Measurements from ENCODE around the gene GORASP2.
A peak's percentile ranks its signal among the peaks of the same experiment; 100 is the strongest.
"Not testable (repeated sequence)": the region's sequence is repeated elsewhere in the genome, so short reads cannot be mapped to it uniquely, and the experiment has no call there.

GORASP2 gene

DNA sequence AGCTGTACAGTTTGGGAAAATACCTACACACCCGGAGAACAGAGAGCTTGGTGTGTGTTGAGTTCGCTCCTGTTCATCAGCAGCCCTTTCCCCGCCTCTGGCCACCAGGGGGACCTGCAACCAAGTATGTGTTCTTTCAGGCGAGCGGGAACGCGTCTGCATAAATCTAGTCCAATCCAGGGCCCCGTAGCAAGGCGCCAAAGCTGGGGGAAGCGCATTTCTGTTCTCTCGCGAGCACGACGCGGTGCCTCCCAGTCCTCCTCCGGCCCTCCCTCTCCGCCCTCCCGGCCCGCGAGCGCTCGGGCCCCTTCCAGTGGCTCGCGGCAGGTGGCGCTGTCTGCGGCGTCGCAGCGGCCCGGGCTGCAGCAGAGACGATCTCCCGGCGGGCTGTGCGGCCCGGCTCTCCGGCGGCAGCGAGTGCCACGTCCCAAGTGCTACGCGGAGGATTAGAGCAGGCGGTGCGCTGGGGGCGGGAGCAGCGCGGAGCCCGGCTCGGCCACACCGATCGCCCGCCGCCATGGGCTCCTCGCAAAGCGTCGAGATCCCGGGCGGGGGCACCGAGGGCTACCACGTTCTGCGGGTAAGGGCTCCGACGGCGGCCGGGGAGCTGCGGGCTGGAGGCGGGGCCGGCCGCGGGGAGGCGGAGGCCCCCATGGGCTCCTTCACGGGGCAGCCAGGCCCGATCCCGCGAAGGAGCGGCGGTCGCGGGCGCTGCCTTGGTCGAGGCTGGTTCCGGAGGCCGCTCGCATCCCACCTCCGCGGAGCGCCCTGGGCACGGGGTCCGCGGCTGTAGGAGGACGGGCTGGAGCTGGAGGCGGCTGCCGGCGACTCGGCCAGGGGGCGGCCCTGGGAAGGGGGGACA lies at the start of gene GORASP2:
GORASP2 (plus strand) TSS at position 430 of the 862 bp plus-strand sequence; CDS start at position 518, 88 bp downstream.
- peak; percentile 89 to 94 for DNase-seq (ENCODE audit: low read depth in 2 of 2)

DNA sequence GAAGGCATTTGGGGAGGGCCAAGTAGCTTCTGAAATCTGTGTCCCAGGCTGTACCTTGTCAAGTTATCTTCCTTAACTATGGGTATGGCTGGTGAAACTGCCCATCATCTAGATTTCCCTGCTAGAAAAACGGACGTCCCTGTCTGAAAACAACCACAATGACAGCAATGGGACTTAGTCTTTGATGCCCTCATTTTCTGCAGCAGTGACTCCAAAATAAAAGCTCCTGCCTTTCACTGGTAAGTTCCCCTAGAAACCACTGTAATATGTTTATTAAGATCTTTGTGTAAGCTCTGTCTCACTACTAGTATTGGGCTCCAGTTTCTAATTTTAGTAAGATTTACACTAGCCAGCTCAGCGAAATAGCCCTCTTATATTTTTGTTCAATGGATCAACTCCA lies 47.2 kb upstream of the GORASP2 start:
- no peak for DNase-seq (ENCODE audit: low read depth in 2 of 2)

DNA sequence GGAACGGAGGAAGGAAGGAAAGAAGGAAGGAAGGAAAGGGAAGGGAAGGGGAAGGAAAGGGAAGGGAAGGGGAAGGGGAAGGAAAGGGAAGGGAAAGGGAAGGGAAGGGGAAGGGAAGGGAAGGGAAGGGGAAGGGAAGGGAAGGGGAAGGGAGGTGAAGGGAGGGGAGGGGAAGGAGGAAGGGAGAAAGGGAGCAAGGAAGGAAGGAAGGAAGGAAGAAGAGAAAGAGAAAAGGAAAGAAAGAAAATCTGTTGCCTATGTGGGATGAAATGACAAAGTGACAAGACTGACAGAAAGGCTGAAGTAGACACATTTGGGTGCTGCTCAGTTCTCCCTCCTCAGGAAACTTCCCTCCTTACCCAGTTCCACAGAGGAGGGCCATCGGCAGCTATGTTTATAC lies 46.3 kb upstream of the GORASP2 start:
- no peak for DNase-seq (ENCODE audit: low read depth in 2 of 2)

DNA sequence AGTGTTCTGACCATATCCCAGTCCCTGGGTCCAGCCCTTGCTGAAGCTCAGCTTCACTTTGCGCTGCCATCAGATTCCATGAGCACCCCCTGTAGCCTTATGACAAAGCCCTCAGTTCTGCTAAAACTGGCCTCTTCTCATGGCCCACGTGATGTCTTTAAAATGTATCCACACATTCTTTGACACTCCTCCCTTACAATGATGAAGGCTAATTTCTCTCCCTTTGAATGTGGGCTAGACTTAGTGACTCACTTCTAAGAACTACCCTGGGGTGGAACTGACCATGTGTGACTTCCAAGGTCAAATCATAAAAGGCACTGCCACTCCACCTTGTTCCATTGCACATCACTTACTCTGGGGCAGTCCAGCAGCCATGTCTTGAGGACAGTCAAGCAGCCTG lies 45.4 kb upstream of the GORASP2 start:
- DNase-seq (ENCODE audit: low read depth in 2 of 2): no peak

DNA sequence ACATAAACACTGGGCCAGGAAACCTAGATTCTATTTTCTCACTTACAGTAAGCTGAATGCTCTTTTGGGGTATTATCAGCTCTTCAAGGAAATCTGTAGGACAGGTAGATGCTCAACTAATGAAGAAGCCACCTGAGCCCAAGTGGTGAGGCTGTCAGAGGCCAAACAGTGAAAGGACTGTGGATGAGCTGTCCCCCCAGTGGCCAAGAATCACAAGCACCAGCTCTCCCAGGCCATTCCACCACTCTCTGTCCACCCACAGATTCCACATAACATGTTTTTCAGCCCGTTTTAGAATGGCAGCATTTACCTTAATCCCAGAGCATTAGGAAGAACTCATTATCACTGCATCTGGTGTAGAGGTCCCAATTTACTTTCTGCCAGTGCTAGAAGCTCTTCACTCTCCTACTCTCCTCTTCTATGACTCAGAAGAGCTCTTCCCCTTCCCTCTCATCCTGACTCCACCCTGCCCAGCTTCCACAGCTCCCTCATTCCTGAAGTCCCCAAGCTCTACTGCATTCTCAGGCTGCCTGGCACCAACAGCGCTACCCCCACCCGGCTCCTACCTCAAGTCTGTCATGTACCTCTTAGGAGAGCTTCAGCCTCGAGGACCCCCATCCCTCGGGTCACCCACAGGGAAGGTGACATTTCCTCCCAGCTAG lies 43.8 kb upstream of the GORASP2 start:
- DNase-seq (ENCODE audit: low read depth in 2 of 2): no peak

DNA sequence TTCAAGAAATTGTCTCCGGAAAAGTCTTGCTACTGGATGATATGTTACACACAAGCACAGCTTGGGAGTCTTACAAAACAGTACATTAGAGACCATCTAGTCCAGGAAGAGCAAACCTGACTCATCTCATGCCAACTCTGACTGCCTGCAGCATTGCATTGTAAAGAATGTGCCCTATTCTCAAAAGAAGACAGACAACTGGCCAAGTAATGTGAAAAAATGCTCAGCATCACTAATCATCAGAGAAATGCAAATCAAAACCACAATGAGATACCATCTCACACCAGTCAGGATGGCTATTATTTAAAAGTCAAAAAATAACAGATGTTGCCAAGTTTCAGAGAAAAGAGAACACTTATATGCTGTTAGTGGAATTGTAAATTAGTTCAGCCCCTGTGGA lies 42.7 kb upstream of the GORASP2 start:
- DNase-seq (ENCODE audit: low read depth in 2 of 2): no peak

DNA sequence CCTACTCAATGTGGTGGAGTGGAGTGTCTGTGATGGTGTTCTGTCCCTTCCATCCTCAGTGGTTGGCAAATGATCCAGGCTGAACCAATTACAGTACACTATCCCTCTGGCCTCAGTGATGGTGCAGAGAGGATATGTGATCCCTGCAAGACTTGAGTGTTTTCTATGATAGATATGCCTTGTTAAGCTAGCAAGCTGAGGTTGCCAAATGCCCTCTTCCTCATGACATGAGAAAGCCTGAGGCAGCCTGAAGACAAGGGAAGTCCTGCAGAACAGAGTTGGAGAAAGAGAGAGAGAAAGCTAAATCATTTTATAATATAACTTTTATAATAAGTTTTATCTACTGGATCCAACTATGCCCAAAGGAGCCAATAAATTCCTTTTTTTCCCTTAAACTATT lies 41.6 kb upstream of the GORASP2 start:
- no peak for DNase-seq (ENCODE audit: low read depth in 2 of 2)

DNA sequence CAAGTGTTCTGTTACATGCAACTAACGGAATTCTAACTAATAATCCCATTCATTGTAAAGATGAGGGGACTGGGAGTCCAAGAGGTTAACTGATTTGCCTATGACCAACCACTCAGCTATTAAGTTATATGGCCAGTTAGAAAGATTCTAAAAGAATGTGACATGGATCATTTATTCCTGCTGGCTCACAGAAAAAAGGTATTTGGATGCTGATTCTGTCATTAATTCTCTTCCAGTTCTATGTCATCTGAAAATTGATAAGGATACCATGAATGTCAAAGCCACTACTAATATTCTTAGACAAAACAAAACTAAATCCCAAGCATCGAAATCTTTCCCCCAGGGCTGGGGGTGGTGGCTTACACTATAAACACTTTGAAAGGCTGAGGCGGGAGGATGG lies 41.2 kb upstream of the GORASP2 start:
- DNase-seq (ENCODE audit: low read depth in 2 of 2): no peak

DNA sequence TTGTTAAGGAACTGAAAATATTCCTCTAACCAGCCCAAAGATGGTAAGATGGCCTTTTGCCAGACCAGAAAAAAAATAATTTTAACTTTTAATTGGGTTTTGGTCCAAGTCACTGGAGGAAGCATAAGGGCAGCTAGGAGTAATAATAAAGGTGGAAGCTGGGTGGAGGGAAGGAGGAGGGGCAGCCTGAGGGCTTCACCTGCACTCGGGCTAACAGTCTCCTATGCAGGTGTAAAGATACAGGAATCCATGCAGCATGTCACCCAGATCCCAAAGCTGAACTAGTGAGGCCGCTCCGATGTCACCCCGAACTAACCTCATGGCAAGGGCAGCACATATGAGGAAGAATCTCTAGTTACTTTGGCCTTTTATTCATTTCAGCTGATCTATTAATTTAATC lies 37.2 kb upstream of the GORASP2 start:
- DNase-seq (ENCODE audit: low read depth in 2 of 2): no peak

DNA sequence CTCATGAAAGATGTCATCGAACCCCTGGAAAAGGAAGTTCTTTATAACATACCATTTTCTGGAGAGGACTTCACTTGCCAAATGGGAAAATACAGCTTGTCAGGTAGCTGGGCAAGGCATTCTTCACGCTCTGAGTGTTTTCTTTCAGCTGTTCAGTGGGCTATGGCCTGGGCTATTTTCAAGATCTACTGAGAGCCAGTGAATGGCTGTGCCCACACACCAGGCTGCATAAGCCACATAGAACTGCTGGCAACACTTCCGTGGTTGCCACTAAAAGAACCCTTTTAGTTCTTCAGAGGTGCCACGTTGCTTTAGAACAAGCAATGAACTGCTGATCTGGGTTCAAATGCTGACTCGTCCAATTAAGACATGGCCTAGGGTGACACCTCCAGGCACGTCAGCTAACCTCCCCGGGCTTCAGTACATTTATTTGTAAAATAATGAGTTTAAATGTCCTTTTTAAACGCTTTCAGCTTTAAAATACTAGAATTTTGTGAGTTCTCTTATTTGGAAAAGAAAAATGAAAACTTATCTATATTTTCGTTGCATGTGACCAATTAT lies 36.6 kb upstream of the GORASP2 start:
- DNase-seq (ENCODE audit: low read depth in 2 of 2): no peak

DNA sequence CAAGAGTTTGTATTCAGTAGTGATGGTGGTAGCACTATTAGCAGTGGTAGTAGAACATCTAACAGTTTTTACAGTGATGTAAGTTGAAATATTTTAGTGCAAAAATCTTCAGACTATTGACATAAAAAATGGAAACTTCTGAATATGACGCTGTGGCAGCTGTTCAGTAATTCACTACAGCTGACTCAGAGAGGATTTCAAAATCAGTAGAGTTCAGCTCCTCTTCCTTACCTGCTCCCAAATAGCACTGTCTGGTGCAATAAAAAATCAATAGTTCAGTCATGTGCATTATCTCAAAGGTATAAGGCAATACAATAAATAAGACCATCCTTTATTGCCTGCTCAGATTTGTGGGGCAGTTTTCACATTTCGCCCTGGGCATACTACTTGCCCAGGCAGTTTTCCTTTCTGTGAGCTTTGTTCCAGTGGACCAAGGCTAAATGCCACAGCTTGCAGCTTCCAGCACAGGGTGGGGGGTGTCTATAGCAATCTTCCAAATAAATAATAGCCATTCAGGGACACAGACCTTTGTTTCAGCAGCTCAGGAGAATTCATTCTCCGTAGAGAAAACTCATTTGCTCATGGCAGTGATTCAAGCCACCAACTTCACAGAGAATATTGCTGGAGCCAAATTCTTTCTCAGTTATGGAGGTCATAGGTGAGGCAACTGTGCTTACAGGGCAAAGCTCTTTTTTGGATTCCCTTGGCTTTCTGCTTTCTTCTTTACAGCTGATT lies 33.9 kb upstream of the GORASP2 start:
- no peak for DNase-seq (ENCODE audit: low read depth in 2 of 2)

DNA sequence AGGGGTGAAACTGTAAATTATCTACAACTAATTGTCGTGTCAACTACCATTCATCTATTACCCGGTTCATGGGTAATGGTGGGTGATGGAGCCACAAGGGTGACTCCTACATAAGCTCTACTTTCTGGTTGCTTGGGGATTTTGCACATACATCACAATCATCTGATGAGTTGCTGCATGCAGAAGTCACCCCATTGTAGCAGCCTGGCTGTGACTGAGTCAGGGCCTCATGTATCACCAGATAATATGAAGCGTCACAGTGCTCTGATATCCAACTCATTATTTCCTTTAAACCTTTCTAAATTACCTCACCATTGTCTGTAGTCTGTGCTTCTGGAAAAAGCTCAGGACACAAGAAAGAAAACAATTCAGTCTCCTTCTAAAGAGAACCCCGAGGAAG lies 32.4 kb upstream of the GORASP2 start:
- no peak for DNase-seq (ENCODE audit: low read depth in 2 of 2)

DNA sequence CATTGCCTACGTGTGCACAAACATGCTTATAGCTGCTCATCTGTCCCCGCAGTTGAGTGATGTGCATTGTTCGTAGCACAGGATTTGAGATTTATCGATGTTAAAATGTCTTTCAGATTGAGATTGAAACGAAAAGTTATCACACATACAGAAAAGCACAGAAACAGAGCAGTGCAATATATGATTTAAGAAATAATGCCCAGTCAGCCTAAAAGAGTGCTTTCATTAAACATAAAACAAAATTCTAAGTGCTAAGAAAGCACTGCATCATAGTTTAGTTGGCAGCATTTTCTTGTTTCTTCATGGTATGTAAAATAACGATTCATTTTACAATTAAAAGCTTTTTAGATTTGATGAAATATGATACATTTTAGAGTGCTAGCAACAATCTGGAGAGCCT lies 31.9 kb upstream of the GORASP2 start:
- no peak for DNase-seq (ENCODE audit: low read depth in 2 of 2)

DNA sequence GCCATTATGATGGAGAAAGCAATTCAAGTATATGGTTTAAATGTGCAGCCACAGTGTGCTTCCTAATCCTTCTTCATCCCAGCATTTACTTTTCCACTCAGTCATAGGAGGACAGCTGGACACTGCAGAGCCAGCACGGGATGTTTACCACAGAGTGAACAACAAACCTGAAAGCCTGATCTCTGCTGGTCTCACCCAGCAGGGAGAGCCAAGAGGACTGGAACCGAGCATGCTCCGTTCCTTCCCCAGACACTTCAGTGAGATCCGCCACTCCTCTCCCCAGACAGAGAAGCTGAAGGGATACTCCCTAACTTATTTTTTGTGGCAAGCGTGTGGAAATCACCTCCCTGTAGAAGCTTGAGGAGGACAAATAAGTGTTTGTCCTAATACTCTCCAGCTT lies 23.2 kb upstream of the GORASP2 start:
- no peak for DNase-seq (ENCODE audit: low read depth in 2 of 2)

DNA sequence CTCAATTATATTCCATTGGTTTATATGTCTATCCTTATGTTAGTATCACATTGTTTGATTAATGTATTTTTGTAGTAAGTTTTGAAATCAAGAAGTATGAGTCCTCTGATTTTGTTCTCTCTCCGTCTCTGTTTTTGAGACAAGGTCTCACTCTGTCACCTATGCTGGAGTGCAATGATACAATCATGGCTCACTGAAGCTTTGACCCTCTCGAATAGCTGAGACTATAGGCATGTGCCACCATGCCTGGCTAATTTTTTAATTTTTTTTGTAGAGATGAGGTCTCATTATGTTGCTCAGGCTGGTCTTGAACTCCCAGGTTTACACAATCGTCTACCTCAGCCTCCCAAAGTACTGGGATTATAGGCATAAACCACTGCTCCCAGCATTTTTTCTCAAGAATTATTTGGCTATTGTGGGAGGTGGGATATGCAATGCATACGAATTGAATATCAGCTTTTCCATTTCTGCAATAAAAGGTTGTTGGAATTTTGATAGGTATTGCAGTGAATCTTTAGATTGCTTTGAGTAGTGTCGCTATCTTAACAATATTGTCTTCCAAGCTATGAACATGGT lies 17.7 kb upstream of the GORASP2 start:
- DNase-seq (ENCODE audit: low read depth in 2 of 2): no peak

DNA sequence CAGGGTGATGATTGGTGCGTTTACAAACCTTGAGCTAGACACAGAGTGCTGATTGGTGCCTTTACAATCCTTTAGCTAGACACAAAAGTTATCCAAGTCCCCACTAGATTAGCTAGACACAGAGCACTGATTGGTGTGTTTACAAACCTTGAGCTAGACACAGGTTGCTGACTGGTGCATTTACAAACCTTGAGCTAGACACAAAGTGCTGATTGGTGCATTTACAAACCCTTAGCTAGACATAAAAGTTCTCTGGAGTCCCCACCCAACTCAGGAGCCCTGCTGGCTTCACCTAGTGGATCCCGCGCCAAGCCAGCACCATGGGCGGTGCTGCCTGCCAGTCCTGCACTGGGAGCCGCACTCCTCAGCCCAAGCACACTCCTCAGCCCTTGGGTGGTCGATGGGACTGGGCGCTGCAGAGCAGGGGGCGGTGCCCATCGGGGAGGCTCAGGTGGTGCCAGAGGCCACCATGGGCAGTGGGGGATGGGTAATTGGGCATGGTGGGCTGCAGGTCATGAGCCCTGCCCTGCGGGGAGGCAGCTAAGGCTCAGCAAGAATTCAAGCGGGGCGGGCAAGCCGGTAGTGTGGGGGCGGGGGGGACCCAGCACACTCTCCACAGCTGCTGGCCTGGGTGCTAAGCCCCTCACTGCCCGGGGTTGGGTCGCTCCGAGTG lies 13.9 kb upstream of the GORASP2 start:
- not testable (repeated sequence) for DNase-seq (ENCODE audit: low read depth in 2 of 2)

DNA sequence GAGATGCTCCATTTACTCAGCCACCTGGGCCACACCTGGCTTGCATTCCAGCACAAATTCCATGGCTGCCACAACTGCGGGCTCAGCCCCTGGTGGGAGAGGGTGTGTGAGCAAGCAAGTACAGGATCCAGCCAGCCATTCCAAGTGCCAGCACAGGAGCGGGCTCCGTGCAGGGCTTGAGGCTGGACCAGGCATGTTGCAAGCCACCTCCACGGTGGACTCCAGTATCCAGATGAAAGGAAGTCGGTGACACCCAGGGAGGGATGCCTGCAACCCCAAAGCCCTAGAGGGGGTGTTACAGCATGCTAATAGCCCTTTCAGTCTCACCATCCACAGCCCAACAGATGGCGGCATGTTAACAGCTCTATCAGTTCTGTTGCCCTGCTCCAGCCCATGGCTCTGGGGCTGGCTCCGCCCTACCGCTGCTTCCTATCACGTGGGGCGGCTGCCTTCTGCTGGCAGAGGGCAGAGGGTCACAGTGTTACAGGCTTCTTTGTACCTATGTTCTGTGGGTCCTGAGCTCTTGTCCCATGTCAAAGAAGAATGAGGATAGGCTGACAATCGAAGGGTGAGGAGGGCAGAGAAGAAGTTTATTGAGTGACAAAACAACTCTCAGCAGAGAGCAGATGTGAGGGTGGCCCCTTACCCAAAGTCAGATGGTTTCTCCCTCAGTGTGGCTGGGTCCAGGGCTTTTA lies 11.7 kb upstream of the GORASP2 start:
- DNase-seq (ENCODE audit: low read depth in 2 of 2): no peak

DNA sequence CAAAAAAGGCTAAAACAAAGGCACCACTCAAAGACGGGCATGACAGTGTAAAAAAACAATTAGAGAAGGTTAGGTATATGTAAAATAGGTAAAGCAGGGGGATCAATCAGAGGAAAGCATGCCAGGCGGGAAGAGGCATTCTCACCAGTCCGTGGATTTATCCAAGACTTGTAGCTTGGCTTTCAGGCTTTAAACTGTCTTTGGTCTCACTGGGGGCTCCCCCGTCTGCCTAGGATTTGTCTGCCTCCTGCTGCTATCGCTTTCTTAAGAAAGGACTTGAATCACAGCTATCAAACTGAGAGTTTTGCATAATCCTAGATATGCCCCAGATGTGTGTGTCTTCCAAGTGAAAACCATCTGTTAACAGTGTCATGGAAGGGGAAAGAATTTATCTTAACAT lies 11.1 kb upstream of the GORASP2 start:
- DNase-seq (ENCODE audit: low read depth in 2 of 2): no peak

DNA sequence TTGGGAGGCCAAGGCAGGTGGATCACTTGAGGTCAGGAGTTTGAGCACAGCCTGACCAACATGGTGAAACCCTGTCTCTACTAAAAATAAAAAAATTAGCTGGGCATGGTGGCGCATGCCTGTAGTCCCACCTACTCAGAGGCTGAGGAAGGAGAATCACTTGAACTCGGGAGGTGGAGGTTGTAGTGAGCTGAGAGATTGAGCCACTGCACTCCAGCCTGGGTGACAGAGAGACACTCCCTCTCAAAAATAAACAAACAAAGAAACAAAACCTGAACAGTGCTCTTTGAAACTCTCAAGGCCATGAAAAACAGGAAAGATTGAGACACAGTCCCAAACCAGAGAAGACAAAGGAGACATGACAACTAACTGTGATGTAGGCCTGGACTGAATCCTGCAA lies 7.2 kb upstream of the GORASP2 start:
- not testable (repeated sequence) for DNase-seq (ENCODE audit: low read depth in 2 of 2)

DNA sequence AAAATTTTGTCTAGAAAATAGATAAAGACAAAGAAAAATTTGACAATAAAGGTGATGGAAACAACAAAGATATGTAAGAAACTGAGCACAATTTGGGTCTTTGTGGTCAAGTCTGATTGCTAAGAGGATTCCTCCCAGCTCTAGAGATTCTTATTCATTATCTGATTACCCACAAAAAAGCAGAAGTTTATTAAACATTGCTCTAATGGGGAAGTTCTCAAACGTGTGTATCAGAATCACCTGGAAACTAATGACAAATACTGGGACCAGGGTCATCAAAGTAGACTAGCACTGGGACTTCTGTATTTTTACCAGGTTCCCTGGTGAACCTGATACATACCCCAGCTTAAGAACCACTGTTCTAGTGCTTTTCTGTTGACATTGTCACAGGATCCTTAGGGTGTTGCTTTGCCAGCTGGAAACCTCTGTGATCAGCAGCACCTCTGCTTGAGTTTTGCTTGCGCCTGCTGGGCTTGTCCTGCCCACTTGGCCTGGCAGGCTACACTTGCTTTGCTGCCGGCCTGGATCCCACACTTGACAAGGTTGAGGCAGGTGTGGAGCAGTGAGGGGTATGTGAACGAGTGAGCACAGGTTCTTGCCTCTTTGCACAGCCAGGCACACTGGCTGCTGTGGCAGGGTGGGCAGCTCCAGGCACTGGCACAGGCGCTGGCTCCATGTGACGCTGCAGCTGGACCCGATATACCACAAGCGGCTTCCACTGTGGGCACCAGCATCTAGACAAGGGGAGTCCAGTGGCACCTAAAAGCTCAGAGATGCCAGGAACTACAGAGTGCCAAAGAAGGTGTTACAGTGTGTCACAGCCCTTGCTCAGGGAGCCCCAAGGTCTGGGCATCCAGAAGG lies 6.2 kb upstream of the GORASP2 start:
- DNase-seq (ENCODE audit: low read depth in 2 of 2): no peak
